Neural cell (in vitro differentiated cells): ENCODE measurements around the gene SOCS4. TPM values are rescaled to one million over a fixed set of nuclear protein-coding genes. Genes with fewer than 3 reads are reported as not detected.

Experiments
- H2AFZ ChIP-seq: fragments of 200-600, 300-800 bp; sonication (generic), shearing (Covaris generic); 2 replicates; pipeline ENCODE4 v1.6.0; 2014; ENCODE audit warnings: low read depth, mild to moderate bottlenecking, antibody characterized with exemption, low read length, moderate library complexity
- H3F3A ChIP-seq: fragments of 200-600 bp; shearing (Covaris generic); 2 replicates; pipeline ENCODE4 v1.6.1; 2016; ENCODE audit warnings: mild to moderate bottlenecking, moderate library complexity, mixed read lengths, antibody characterized with exemption, low read length; ENCODE audit not compliant: insufficient read depth, poor library complexity, severe bottlenecking
- H3K27ac ChIP-seq: fragments of 200-600, 300-800 bp; sonication (generic), shearing (Covaris generic); 2 replicates; pipeline ENCODE4 v1.5.1; 2014; ENCODE audit warnings: mild to moderate bottlenecking, low read length, moderate library complexity
- H3K27me3 ChIP-seq: fragments of 300-800, 200-600 bp; sonication (generic), shearing (Covaris generic); 2 replicates; pipeline ENCODE4 v1.6.0; 2014; ENCODE audit warnings: mild to moderate bottlenecking, low read depth, low read length, moderate library complexity; ENCODE audit not compliant: insufficient read depth
- H3K36me3 ChIP-seq: fragments of 300-800, 200-600 bp; sonication (generic), shearing (Covaris generic); 2 replicates; pipeline ENCODE4 v1.5.1; 2014; ENCODE audit warnings: mild to moderate bottlenecking, antibody characterized with exemption, low read length, moderate library complexity; ENCODE audit not compliant: insufficient read depth
- H3K4me2 ChIP-seq: fragments of 300-800, 200-600 bp; sonication (generic), shearing (Covaris generic); 2 replicates; pipeline ENCODE4 v1.6.0; 2014; ENCODE audit warnings: mild to moderate bottlenecking, low read length
- H3K4me3 ChIP-seq: fragments of 300-800, 200-600 bp; sonication (generic), shearing (Covaris generic); 2 replicates; pipeline ENCODE4 v1.5.1; 2014; ENCODE audit warnings: mild to moderate bottlenecking, low read length, moderate library complexity
- H3K79me2 ChIP-seq: fragments of 200-600 bp; shearing (Covaris generic); replicated peaks from 2 replicates; pipeline ENCODE4 v1.6.0; 2014; ENCODE audit warnings: mild to moderate bottlenecking, low read length, moderate library complexity; ENCODE audit not compliant: insufficient read depth
- H3K9ac ChIP-seq: fragments of 300-800, 200-600 bp; sonication (generic), shearing (Covaris generic); 2 replicates; pipeline ENCODE4 v1.6.1; 2016; ENCODE audit warnings: mild to moderate bottlenecking, low read length, mixed read lengths
- H3K9me2 ChIP-seq: fragments of 200-600 bp; shearing (Covaris generic); 2 replicates; pipeline ENCODE4 v1.6.1; 2016; ENCODE audit warnings: mild to moderate bottlenecking, low read length, mixed read lengths; ENCODE audit not compliant: insufficient read depth
- H3K9me3 ChIP-seq: fragments of 200-600, 300-800 bp; sonication (generic), shearing (Covaris generic); 2 replicates; pipeline ENCODE4 v1.6.1; 2016; ENCODE audit warnings: mild to moderate bottlenecking, mixed run types, low read length, moderate library complexity, mixed read lengths
- H4K20me1 ChIP-seq: fragments of 200-600 bp; shearing (Covaris generic); 2 replicates; pipeline ENCODE4 v1.6.1; 2016; ENCODE audit warnings: mild to moderate bottlenecking, mixed run types; ENCODE audit not compliant: insufficient read depth
- CTCF ChIP-seq: fragments of 450-650 bp; IDR thresholded peaks from 2 replicates; pipeline ENCODE4 v1.5.1; 2014; ENCODE audit warnings: antibody characterized with exemption, mild to moderate bottlenecking, moderate library complexity; ENCODE audit not compliant: poor library complexity, severe bottlenecking
- EP300 ChIP-seq: fragments of 450-650 bp; conservative IDR thresholded peaks from 2 replicates; pipeline ENCODE4 v1.6.1; 2014; ENCODE audit warnings: antibody characterized with exemption, mild to moderate bottlenecking, moderate library complexity; ENCODE audit not compliant: poor library complexity, severe bottlenecking
- EZH2 ChIP-seq: fragments of 200-600, 300-800 bp; shearing (Covaris generic), sonication (generic); IDR thresholded peaks from 2 replicates; pipeline ENCODE4 v1.6.1; 2014; ENCODE audit warnings: antibody characterized with exemption, low read length, borderline replicate concordance, mild to moderate bottlenecking; ENCODE audit not compliant: insufficient read depth, poor library complexity, severe bottlenecking
- MXI1 ChIP-seq: fragments of 450-650 bp; conservative IDR thresholded peaks from 2 replicates; pipeline ENCODE4 v1.6.1; 2014; ENCODE audit warnings: antibody characterized with exemption, mild to moderate bottlenecking; ENCODE audit not compliant: poor library complexity, severe bottlenecking
- POLR2AphosphoS5 ChIP-seq: IDR thresholded peaks from 2 replicates; pipeline ENCODE4 v1.6.1; 2012
- RAD21 ChIP-seq: fragments of 450-650 bp; conservative IDR thresholded peaks from 2 replicates; pipeline ENCODE4 v1.6.1; 2014; ENCODE audit warnings: antibody characterized with exemption, mild to moderate bottlenecking, moderate library complexity
- SMC3 ChIP-seq: fragments of 450-650 bp; conservative IDR thresholded peaks from 2 replicates; pipeline ENCODE4 v1.6.1; 2014; ENCODE audit warnings: antibody characterized with exemption, mild to moderate bottlenecking, moderate library complexity; ENCODE audit not compliant: poor library complexity
- TAF1 ChIP-seq: IDR thresholded peaks from 2 replicates; pipeline ENCODE4 v1.6.1; 2012; ENCODE audit warnings: low read depth
- polyA plus RNA-seq: library from polyadenylated mRNA; depleted of rRNA; stranded (reverse); fragments of >200 nt; gene quantifications from 2 replicates; pipeline ENCODE4 v1.2.3, GENCODE V29; 2014
- TF ChIP-seq, protein P1 (sequence below): IDR thresholded peaks from 2 replicates; pipeline ENCODE4 v1.6.1; 2012; ENCODE audit warnings: borderline replicate concordance

Gene SOCS4
- polyA plus RNA-seq, 1 donor from 2014 or later = 27.3 TPM

DNA sequence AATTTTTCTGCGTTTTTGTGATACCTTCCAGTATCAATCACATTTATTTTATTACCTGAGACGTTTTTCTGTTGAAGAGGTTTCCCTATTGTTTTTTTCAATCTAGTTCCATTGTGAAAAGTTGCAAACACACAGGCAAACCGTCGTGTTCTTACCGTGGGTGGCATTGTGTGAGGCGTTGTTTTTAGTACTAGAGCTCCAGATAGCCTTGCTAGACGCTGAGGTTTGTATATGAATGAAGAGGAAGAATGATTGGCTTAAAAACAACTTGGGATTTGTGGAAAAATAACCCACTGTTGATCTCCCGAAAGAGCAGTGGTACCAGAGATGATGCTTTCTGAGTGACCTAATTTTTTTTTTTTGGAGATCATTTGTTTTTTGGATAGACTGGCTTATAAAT, 1.0 kb downstream of the SOCS4 start:
- Histone ChIP-seq H3K9me3 (no peaks in the 10 kb centered on the region), H3K36me3 (no peaks in the 10 kb centered on the region), H2AFZ (no peak overlapping the region), H3K79me2 (peaks cover 68% of the 10 kb centered on the region), H3K9me2 (no peaks in the 10 kb centered on the region), H3K9ac (peak overlapping the region; percentile 82), H3F3A (no peaks in the 10 kb centered on the region), H3K4me3 (peak overlapping the region; percentile 79), H3K27ac (peak overlapping the region; percentile 90), H3K27me3 (no peaks in the 10 kb centered on the region), H3K4me2 (peak overlapping the region; percentile 92), H4K20me1 (no peaks in the 10 kb centered on the region)
- TF ChIP-seq POLR2AphosphoS5 (peak; percentile 17), EP300 (no peak)

DNA sequence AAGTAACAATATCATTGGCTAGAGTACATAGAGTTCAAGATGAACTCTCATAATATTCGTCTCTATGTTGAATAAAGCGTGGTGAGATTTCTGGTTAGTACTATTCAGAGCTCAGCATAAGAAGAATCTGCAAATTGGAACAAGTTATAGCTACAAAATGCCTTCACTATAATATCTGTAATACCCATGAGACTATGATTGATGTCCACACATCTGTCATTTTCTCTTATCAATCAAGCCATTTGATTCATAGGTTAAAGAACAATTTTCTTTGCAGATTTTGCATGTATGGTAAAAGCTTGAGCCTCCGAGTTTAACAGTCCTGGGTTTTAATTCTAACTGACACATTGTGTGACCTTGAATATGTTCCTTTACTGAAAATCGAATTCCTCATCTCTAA, 1.4 kb downstream of the SOCS4 start:
- TF ChIP-seq TAF1 (no peak), SMC3 (no peak), MXI1 (no peak), POLR2AphosphoS5 (no peak), EZH2 (no peak), CTCF (no peak), RAD21 (no peak), EP300 (no peak)
- TF ChIP-seq, protein P1, sequence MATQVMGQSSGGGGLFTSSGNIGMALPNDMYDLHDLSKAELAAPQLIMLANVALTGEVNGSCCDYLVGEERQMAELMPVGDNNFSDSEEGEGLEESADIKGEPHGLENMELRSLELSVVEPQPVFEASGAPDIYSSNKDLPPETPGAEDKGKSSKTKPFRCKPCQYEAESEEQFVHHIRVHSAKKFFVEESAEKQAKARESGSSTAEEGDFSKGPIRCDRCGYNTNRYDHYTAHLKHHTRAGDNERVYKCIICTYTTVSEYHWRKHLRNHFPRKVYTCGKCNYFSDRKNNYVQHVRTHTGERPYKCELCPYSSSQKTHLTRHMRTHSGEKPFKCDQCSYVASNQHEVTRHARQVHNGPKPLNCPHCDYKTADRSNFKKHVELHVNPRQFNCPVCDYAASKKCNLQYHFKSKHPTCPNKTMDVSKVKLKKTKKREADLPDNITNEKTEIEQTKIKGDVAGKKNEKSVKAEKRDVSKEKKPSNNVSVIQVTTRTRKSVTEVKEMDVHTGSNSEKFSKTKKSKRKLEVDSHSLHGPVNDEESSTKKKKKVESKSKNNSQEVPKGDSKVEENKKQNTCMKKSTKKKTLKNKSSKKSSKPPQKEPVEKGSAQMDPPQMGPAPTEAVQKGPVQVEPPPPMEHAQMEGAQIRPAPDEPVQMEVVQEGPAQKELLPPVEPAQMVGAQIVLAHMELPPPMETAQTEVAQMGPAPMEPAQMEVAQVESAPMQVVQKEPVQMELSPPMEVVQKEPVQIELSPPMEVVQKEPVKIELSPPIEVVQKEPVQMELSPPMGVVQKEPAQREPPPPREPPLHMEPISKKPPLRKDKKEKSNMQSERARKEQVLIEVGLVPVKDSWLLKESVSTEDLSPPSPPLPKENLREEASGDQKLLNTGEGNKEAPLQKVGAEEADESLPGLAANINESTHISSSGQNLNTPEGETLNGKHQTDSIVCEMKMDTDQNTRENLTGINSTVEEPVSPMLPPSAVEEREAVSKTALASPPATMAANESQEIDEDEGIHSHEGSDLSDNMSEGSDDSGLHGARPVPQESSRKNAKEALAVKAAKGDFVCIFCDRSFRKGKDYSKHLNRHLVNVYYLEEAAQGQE = no peak
- peak overlapping the region; percentile 79 for H3K4me3 ChIP-seq
- peaks cover 3% of the 10 kb centered on the region for H3K36me3 ChIP-seq
- H3K27me3 ChIP-seq = no peaks in the 10 kb centered on the region
- H4K20me1 ChIP-seq = no peaks in the 10 kb centered on the region
- peak overlapping the region; percentile 82 for H3K9ac ChIP-seq
- peak overlapping the region; percentile 92 for H3K4me2 ChIP-seq
- no peaks in the 10 kb centered on the region for H3K9me2 ChIP-seq
- H3F3A ChIP-seq = no peaks in the 10 kb centered on the region
- H3K79me2 ChIP-seq = peaks cover 68% of the 10 kb centered on the region
- no peaks in the 10 kb centered on the region for H3K9me3 ChIP-seq
- H3K27ac ChIP-seq = peak overlapping the region; percentile 90
- H2AFZ ChIP-seq = no peak overlapping the region

- peaks cover 63% of the 10 kb centered on the region for H3K79me2 ChIP-seq
- H3K27me3 ChIP-seq = no peaks in the 10 kb centered on the region
- TF ChIP-seq EP300 = no peak
- no peak for TF ChIP-seq EZH2
- TF ChIP-seq, protein P1 = no peak
- no peak for TF ChIP-seq CTCF
- no peak for TF ChIP-seq RAD21
- no peak for TF ChIP-seq TAF1
- TF ChIP-seq SMC3 = no peak
- no peak for TF ChIP-seq POLR2AphosphoS5
- no peak for TF ChIP-seq MXI1
- H3K4me2 ChIP-seq = no peak overlapping the region
- H3F3A ChIP-seq = no peaks in the 10 kb centered on the region
- no peaks in the 10 kb centered on the region for H3K9me2 ChIP-seq
- peaks cover 4% of the 10 kb centered on the region for H3K36me3 ChIP-seq
- H3K4me3 ChIP-seq = peak overlapping the region; percentile 31
- no peak overlapping the region for H3K9ac ChIP-seq
- H3K27ac ChIP-seq = no peak overlapping the region
- no peaks in the 10 kb centered on the region for H3K9me3 ChIP-seq
- no peak overlapping the region for H2AFZ ChIP-seq
- no peaks in the 10 kb centered on the region for H4K20me1 ChIP-seq
Observed at GRCh38 chr14:55031190-55031589, 4.2 kb downstream of the SOCS4 start.
